NT2/D1 (cell line): Measurements from ENCODE around the gene ATIC.

Experiments
- DNase-seq: peaks from one replicate; pipeline ENCODE4 v3.0.0-alpha.2; 2011; ENCODE audit warnings: low read depth, low spot score
- H3K27me3 ChIP-seq: 2 replicates; pipeline ENCODE4 v1.6.0; 2011; ENCODE audit warnings: mild to moderate bottlenecking; ENCODE audit not compliant: insufficient read length, insufficient read depth
- H3K36me3 ChIP-seq: 2 replicates; pipeline ENCODE4 v1.6.1; 2011; ENCODE audit warnings: mild to moderate bottlenecking, low read length, mixed read lengths; ENCODE audit not compliant: insufficient read depth, insufficient read length
- H3K4me1 ChIP-seq: 2 replicates; pipeline ENCODE4 v1.5.1; 2011; ENCODE audit not compliant: insufficient read depth, insufficient read length
- H3K4me3 ChIP-seq: 2 replicates; pipeline ENCODE4 v1.5.1; 2011; ENCODE audit warnings: low read depth; ENCODE audit not compliant: insufficient read length
- H3K9ac ChIP-seq: 2 replicates; pipeline ENCODE4 v1.6.0; 2011; ENCODE audit warnings: low read depth; ENCODE audit not compliant: insufficient read length
- H3K9me3 ChIP-seq: 2 replicates; pipeline ENCODE4 v1.5.1; 2011; ENCODE audit warnings: mild to moderate bottlenecking, low read length; ENCODE audit not compliant: insufficient read depth
- SUZ12 ChIP-seq: IDR thresholded peaks from 2 replicates; pipeline ENCODE4 v1.6.1; 2011; ENCODE audit not compliant: insufficient read length, insufficient read depth; ENCODE audit errors: extremely low read depth
- YY1 ChIP-seq: IDR thresholded peaks from 2 replicates; pipeline ENCODE4 v1.6.1; 2011; ENCODE audit not compliant: insufficient read length, insufficient read depth
- ZNF274 ChIP-seq: IDR thresholded peaks from 2 replicates; pipeline ENCODE4 v1.6.1; 2011; ENCODE audit warnings: mild to moderate bottlenecking, low read depth, low read length

Gene ATIC

GRCh38 chr2:215377283-215377682, 65.4 kb downstream of the ATIC start:
- Histone ChIP-seq H3K27me3 (no peaks in the 10 kb centered on the region), H3K9ac (no peak overlapping the region), H3K36me3 (peaks cover 95% of the 10 kb centered on the region), H3K4me1 (no peaks in the 10 kb centered on the region), H3K4me3 (no peak overlapping the region), H3K9me3 (no peaks in the 10 kb centered on the region)
- no peak for DNase-seq
- no peak for TF ChIP-seq ZNF274
- TF ChIP-seq YY1 = no peak
- no peak for TF ChIP-seq SUZ12

- H3K4me1 ChIP-seq = no peaks in the 10 kb centered on the region
- H3K9me3 ChIP-seq = no peaks in the 10 kb centered on the region
- no peaks in the 10 kb centered on the region for H3K27me3 ChIP-seq
- TF ChIP-seq SUZ12 = no peak
- no peak overlapping the region for H3K9ac ChIP-seq
- no peak for DNase-seq
- H3K4me3 ChIP-seq = no peak overlapping the region
- peaks cover 95% of the 10 kb centered on the region for H3K36me3 ChIP-seq
Observed at GRCh38 chr2:215378045-215378444, 66.2 kb downstream of the ATIC start.

GRCh38 chr2:215379039-215379438, 67.2 kb downstream of the ATIC start:
- Histone ChIP-seq H3K9me3 (no peaks in the 10 kb centered on the region), H3K27me3 (no peaks in the 10 kb centered on the region), H3K4me3 (no peak overlapping the region), H3K4me1 (no peaks in the 10 kb centered on the region), H3K9ac (no peak overlapping the region), H3K36me3 (peaks cover 96% of the 10 kb centered on the region)
- DNase-seq = no peak
- TF ChIP-seq ZNF274 (no peak), YY1 (no peak), SUZ12 (no peak)

GRCh38 chr2:215379948-215380347, 68.1 kb downstream of the ATIC start:
- no peak for DNase-seq
- Histone ChIP-seq H3K4me3 (no peak overlapping the region), H3K9ac (no peak overlapping the region), H3K27me3 (no peaks in the 10 kb centered on the region), H3K4me1 (no peaks in the 10 kb centered on the region), H3K9me3 (no peaks in the 10 kb centered on the region), H3K36me3 (peaks cover 94% of the 10 kb centered on the region)
- no peak for TF ChIP-seq SUZ12

GRCh38 chr2:215380699-215381098, 68.8 kb downstream of the ATIC start:
- Histone ChIP-seq H3K4me3 (no peak overlapping the region), H3K9me3 (no peaks in the 10 kb centered on the region), H3K27me3 (no peaks in the 10 kb centered on the region), H3K36me3 (peaks cover 90% of the 10 kb centered on the region), H3K4me1 (no peaks in the 10 kb centered on the region), H3K9ac (no peak overlapping the region)
- no peak for DNase-seq
- no peak for TF ChIP-seq SUZ12
- TF ChIP-seq YY1 = no peak
- TF ChIP-seq ZNF274 = no peak

- TF ChIP-seq SUZ12 = no peak
- Histone ChIP-seq H3K27me3 (no peaks in the 10 kb centered on the region), H3K9ac (no peak overlapping the region), H3K4me3 (no peak overlapping the region), H3K4me1 (no peaks in the 10 kb centered on the region), H3K36me3 (peaks cover 87% of the 10 kb centered on the region), H3K9me3 (no peaks in the 10 kb centered on the region)
- no peak for DNase-seq
Observed at GRCh38 chr2:215382011-215382410, 70.2 kb downstream of the ATIC start.

GRCh38 chr2:215382480-215382879, 70.6 kb downstream of the ATIC start:
- no peaks in the 10 kb centered on the region for H3K27me3 ChIP-seq
- no peaks in the 10 kb centered on the region for H3K4me1 ChIP-seq
- no peaks in the 10 kb centered on the region for H3K9me3 ChIP-seq
- H3K4me3 ChIP-seq = no peak overlapping the region
- H3K36me3 ChIP-seq = peaks cover 87% of the 10 kb centered on the region
- DNase-seq = no peak
- H3K9ac ChIP-seq = no peak overlapping the region
- no peak for TF ChIP-seq SUZ12
- no peak for TF ChIP-seq YY1
- no peak for TF ChIP-seq ZNF274

- no peak overlapping the region for H3K9ac ChIP-seq
- H3K36me3 ChIP-seq = peaks cover 87% of the 10 kb centered on the region
- no peak for DNase-seq
- no peaks in the 10 kb centered on the region for H3K27me3 ChIP-seq
- H3K4me1 ChIP-seq = no peaks in the 10 kb centered on the region
- no peak for TF ChIP-seq YY1
- no peak for TF ChIP-seq SUZ12
- no peak for TF ChIP-seq ZNF274
- no peaks in the 10 kb centered on the region for H3K9me3 ChIP-seq
- no peak overlapping the region for H3K4me3 ChIP-seq
Observed at GRCh38 chr2:215383652-215384279, 71.9 kb downstream of the ATIC start.
